Osteoblast (primary cell): Measurements from ENCODE around the gene CCDC27. TPM values are rescaled to one million over a fixed set of nuclear protein-coding genes. Genes with fewer than 3 reads are reported as not detected.

ENCODE experiments used
- DNase-seq: peaks from one replicate; pipeline ENCODE4 v3.0.0; 2011; ENCODE audit warnings: low spot score, mixed read lengths; ENCODE audit not compliant: insufficient read length; ENCODE audit errors: missing footprints
- H2AFZ ChIP-seq: 2 replicates; pipeline ENCODE4 v1.6.0; 2011; ENCODE audit warnings: mild to moderate bottlenecking, low read length
- H3K27ac ChIP-seq: 2 replicates; pipeline ENCODE4 v1.5.1; 2011; ENCODE audit warnings: mild to moderate bottlenecking, low read depth, low read length, moderate library complexity
- H3K27me3 ChIP-seq: 2 replicates; pipeline ENCODE4 v1.6.0; 2012; ENCODE audit warnings: mild to moderate bottlenecking, control low read depth, inconsistent platforms, low read length, moderate library complexity; ENCODE audit not compliant: insufficient read depth
- H3K36me3 ChIP-seq: 2 replicates; pipeline ENCODE4 v1.5.1; 2011; ENCODE audit warnings: mild to moderate bottlenecking, low read length, control low read depth, moderate library complexity; ENCODE audit not compliant: insufficient read depth
- H3K4me1 ChIP-seq: 2 replicates; pipeline ENCODE4 v1.5.1; 2011; ENCODE audit warnings: mild to moderate bottlenecking, low read length, control low read depth, moderate library complexity; ENCODE audit not compliant: insufficient read depth
- H3K4me2 ChIP-seq: 2 replicates; pipeline ENCODE4 v1.6.0; 2011; ENCODE audit warnings: mild to moderate bottlenecking, low read length; ENCODE audit not compliant: insufficient read depth
- H3K4me3 ChIP-seq: fragments of 200-600 bp; sonication (generic); 3 replicates; pipeline ENCODE4 v1.5.1; 2012; ENCODE audit warnings: mild to moderate bottlenecking, low read length, inconsistent platforms; ENCODE audit not compliant: insufficient read depth
- H3K79me2 ChIP-seq: 2 replicates; pipeline ENCODE4 v1.6.0; 2012; ENCODE audit warnings: mild to moderate bottlenecking, low read length, control low read depth, inconsistent platforms; ENCODE audit not compliant: insufficient read depth
- H3K9me3 ChIP-seq: 2 replicates; pipeline ENCODE4 v1.5.1; 2011; ENCODE audit warnings: low read depth, low read length, control low read depth
- H4K20me1 ChIP-seq: 2 replicates; pipeline ENCODE4 v1.6.0; 2012; ENCODE audit warnings: mild to moderate bottlenecking, low read length, control low read depth; ENCODE audit not compliant: insufficient read depth
- total RNA-seq: library from RNA; depleted of rRNA; stranded (reverse); fragments of >200 nt; gene quantifications from 2 replicates; pipeline ENCODE4 v1.2.3, GENCODE V29; 2012
- TF ChIP-seq, protein P1 (sequence below): IDR thresholded peaks from 2 replicates; pipeline ENCODE4 v1.5.1; 2011; ENCODE audit warnings: mild to moderate bottlenecking, low read depth, low read length, moderate library complexity; ENCODE audit errors: extremely low read depth

Gene CCDC27
- total RNA-seq, 1 donor, result not detected

- Histone ChIP-seq H2AFZ (no peak overlapping the region), H3K4me2 (no peak overlapping the region), H3K4me3 (no peak overlapping the region)
Observed at GRCh38 chr1:3733094-3733882, 19.0 kb upstream of the CCDC27 start.

DNA sequence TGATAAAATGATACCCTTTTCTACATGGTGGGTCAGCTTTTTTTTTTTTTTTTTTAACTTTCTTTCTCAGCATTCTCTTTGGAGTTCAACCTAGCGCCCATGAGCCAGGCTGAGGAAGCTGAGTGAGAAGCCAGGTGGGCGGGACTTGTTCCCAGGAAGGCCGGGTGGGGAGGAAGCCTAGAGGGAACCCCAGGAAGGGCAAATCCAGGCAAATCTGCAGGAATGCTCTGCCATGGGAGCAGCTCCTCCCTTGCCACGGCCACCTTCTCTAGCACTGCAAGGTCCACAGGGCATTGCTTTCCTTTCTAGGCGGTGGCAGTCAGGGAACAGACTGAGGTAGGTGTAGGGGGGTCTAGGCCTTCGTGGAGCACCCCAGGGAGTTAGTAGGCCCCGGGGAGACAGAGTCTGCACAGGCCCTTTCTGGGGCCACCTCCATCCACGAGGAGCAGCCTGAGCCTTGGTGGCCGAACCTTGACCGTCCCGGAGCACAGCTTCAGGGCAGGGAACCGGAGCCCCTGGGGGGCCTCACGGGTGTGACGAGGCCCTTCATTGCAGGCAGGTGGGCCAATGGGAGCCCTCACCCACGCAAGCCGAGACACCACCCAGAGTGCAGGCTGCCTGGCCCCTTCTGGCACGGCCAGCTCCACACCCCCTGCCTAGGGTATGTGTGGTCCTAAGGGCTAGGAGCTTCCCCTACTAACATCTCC lies 18.2 kb upstream of the CCDC27 start:
- no peak overlapping the region for H3K4me2 ChIP-seq
- TF ChIP-seq, protein P1, sequence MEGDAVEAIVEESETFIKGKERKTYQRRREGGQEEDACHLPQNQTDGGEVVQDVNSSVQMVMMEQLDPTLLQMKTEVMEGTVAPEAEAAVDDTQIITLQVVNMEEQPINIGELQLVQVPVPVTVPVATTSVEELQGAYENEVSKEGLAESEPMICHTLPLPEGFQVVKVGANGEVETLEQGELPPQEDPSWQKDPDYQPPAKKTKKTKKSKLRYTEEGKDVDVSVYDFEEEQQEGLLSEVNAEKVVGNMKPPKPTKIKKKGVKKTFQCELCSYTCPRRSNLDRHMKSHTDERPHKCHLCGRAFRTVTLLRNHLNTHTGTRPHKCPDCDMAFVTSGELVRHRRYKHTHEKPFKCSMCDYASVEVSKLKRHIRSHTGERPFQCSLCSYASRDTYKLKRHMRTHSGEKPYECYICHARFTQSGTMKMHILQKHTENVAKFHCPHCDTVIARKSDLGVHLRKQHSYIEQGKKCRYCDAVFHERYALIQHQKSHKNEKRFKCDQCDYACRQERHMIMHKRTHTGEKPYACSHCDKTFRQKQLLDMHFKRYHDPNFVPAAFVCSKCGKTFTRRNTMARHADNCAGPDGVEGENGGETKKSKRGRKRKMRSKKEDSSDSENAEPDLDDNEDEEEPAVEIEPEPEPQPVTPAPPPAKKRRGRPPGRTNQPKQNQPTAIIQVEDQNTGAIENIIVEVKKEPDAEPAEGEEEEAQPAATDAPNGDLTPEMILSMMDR, result no peak

More at GRCh38 chr1:3733094-3733882, 19.0 kb upstream of the CCDC27 start:
- H3K27me3 ChIP-seq, result peaks cover 21% of the 10 kb centered on the region
- peaks cover 11% of the 10 kb centered on the region for H3K4me1 ChIP-seq
- no peak overlapping the region for H3K27ac ChIP-seq
- H3K36me3 ChIP-seq, result peaks cover 12% of the 10 kb centered on the region
- H4K20me1 ChIP-seq, result no peaks in the 10 kb centered on the region
- TF ChIP-seq, protein P1, result no peak
- DNase-seq, result peak; percentile 84
- H3K9me3 ChIP-seq, result no peaks in the 10 kb centered on the region
- H3K79me2 ChIP-seq, result no peaks in the 10 kb centered on the region

DNA sequence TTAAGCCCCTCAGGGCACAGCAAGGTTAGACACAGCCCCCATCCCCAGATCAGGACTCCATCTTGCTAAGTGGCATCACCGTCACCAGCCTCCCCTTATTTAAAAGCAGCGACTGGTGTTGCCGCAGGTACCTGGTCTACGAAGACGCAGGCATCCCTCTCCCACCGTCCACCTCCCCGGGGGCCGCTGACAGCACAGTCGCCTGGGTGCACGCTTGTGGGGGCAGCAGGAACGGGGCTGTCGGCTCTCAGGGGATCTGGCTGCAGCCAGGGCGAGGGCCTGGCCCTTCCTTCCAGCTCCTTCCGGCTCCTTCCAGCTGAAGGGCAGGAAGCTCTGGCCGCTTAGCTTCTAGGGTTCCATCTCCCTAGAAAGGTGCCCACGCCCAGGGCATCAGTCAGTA lies 17.6 kb upstream of the CCDC27 start:
- Histone ChIP-seq H3K79me2 (no peaks in the 10 kb centered on the region), H3K27ac (no peak overlapping the region), H3K36me3 (peaks cover 21% of the 10 kb centered on the region), H3K4me3 (no peak overlapping the region), H2AFZ (no peak overlapping the region), H3K9me3 (no peaks in the 10 kb centered on the region), H3K27me3 (peaks cover 21% of the 10 kb centered on the region), H3K4me2 (no peak overlapping the region), H3K4me1 (peaks cover 11% of the 10 kb centered on the region), H4K20me1 (no peaks in the 10 kb centered on the region)
- DNase-seq, result no peak
- TF ChIP-seq, protein P1, result no peak

More for the DNA sequence above, 18.2 kb upstream of the CCDC27 start:
- peak; percentile 72 for DNase-seq
- no peaks in the 10 kb centered on the region for H3K9me3 ChIP-seq
- H3K36me3 ChIP-seq, result peaks cover 18% of the 10 kb centered on the region
- no peaks in the 10 kb centered on the region for H3K79me2 ChIP-seq
- no peak overlapping the region for H3K4me3 ChIP-seq
- H3K27ac ChIP-seq, result no peak overlapping the region
- H2AFZ ChIP-seq, result no peak overlapping the region
- H3K4me1 ChIP-seq, result peaks cover 11% of the 10 kb centered on the region
- peaks cover 21% of the 10 kb centered on the region for H3K27me3 ChIP-seq
- no peaks in the 10 kb centered on the region for H4K20me1 ChIP-seq
